Glutamatergic neuron (in vitro differentiated cells): ENCODE results near the gene MKLN1. TPM values are rescaled to one million over a fixed set of nuclear protein-coding genes. Genes with fewer than 3 reads are reported as not detected.

Experiments
- DNase-seq: peaks from one replicate; pipeline ENCODE4 v3.0.0; 2022
- H3K27ac Mint-ChIP-seq: one replicate; pipeline ENCODE4 v1.8.0; 2020; ENCODE audit warnings: mild to moderate bottlenecking, mixed read lengths, inconsistent platforms; ENCODE audit not compliant: unreplicated experiment
- H3K27me3 Mint-ChIP-seq: one replicate; pipeline ENCODE4 v1.8.0; 2020; ENCODE audit warnings: mild to moderate bottlenecking, moderate library complexity, mixed read lengths, inconsistent platforms; ENCODE audit not compliant: unreplicated experiment
- H3K36me3 Mint-ChIP-seq: one replicate; pipeline ENCODE4 v1.8.0; 2020; ENCODE audit warnings: mild to moderate bottlenecking, mixed read lengths, inconsistent platforms; ENCODE audit not compliant: unreplicated experiment
- H3K4me1 Mint-ChIP-seq: one replicate; pipeline ENCODE4 v1.8.0; 2020; ENCODE audit warnings: mild to moderate bottlenecking, low read depth, mixed read lengths, inconsistent platforms; ENCODE audit not compliant: unreplicated experiment
- H3K4me3 Mint-ChIP-seq: one replicate; pipeline ENCODE4 v1.8.0; 2020; ENCODE audit warnings: mild to moderate bottlenecking, mixed read lengths, inconsistent platforms; ENCODE audit not compliant: unreplicated experiment
- H3K9me3 Mint-ChIP-seq: one replicate; pipeline ENCODE4 v1.8.0; 2020; ENCODE audit warnings: mild to moderate bottlenecking, moderate library complexity, mixed read lengths, inconsistent platforms; ENCODE audit not compliant: unreplicated experiment
- total RNA-seq: library from RNA; stranded (reverse); fragmentation: NEBNext Ultra II Directional; extraction: Animal tissue kit (Norgen Biotek cat#: 25700); gene quantifications from one replicate; pipeline ENCODE4 v1.2.1, GENCODE V29; 2021; ENCODE audit not compliant: unreplicated experiment
- TF ChIP-seq, protein P1 (sequence below): fragments of 200-600 bp; sonication (generic); IDR thresholded peaks from one replicate; pipeline ENCODE4 v1.5.0; 2021; ENCODE audit not compliant: partially characterized antibody, unreplicated experiment

MKLN1 gene
- total RNA-seq, 1 donor from 2014 or later = 36.7 TPM

- no peak for DNase-seq
- H3K27ac Mint-ChIP-seq = no peak overlapping the region
- peaks cover 4% of the 10 kb centered on the region for H3K9me3 Mint-ChIP-seq
- H3K4me3 Mint-ChIP-seq = no peak overlapping the region
- H3K27me3 Mint-ChIP-seq = no peaks in the 10 kb centered on the region
- peaks cover 8% of the 10 kb centered on the region for H3K4me1 Mint-ChIP-seq
- TF ChIP-seq, protein P1, sequence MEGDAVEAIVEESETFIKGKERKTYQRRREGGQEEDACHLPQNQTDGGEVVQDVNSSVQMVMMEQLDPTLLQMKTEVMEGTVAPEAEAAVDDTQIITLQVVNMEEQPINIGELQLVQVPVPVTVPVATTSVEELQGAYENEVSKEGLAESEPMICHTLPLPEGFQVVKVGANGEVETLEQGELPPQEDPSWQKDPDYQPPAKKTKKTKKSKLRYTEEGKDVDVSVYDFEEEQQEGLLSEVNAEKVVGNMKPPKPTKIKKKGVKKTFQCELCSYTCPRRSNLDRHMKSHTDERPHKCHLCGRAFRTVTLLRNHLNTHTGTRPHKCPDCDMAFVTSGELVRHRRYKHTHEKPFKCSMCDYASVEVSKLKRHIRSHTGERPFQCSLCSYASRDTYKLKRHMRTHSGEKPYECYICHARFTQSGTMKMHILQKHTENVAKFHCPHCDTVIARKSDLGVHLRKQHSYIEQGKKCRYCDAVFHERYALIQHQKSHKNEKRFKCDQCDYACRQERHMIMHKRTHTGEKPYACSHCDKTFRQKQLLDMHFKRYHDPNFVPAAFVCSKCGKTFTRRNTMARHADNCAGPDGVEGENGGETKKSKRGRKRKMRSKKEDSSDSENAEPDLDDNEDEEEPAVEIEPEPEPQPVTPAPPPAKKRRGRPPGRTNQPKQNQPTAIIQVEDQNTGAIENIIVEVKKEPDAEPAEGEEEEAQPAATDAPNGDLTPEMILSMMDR = no peak
- no peaks in the 10 kb centered on the region for H3K36me3 Mint-ChIP-seq
Measured at GRCh38 chr7:131546126-131546525, 218.4 kb downstream of the MKLN1 start.

Other genes starting within 250 kb of the MKLN1 start
- gene PODXL, start 228.8 kb downstream of the MKLN1 start, total RNA-seq = 12.3 TPM